Fibroblast of pulmonary artery (primary cell): ENCODE data around the gene CASKIN1.
"Not testable (repeated sequence)": the region's sequence is repeated elsewhere in the genome, so short reads cannot be mapped to it uniquely, and the experiment has no call there.

ENCODE experiments used
- DNase-seq: peaks from one replicate; pipeline ENCODE4 v3.0.0-alpha.2; 2010; ENCODE audit warnings: low read depth
- H3K4me3 ChIP-seq: replicated peaks from 2 replicates; pipeline ENCODE4 v1.5.1; 2011; ENCODE audit warnings: low read depth, mild to moderate bottlenecking, control low read depth, low read length, moderate library complexity
- CTCF ChIP-seq: IDR thresholded peaks from 2 replicates; pipeline ENCODE4 v1.5.1; 2011; ENCODE audit warnings: mild to moderate bottlenecking, control low read depth, low read length, inconsistent platforms; ENCODE audit errors: missing control alignments

Gene CASKIN1

GRCh38 chr16:2204416-2205103 lies 8.2 kb upstream of the CASKIN1 start:
- peak overlapping the region; percentile 88 for H3K4me3 ChIP-seq
- no peak for TF ChIP-seq CTCF

GRCh38 chr16:2203119-2203688 lies 6.8 kb upstream of the CASKIN1 start:
- H3K4me3 ChIP-seq, DNase-seq: not testable (repeated sequence)

More at GRCh38 chr16:2204416-2205103, 8.2 kb upstream of the CASKIN1 start:
- DNase-seq = no peak

GRCh38 chr16:2200313-2200712 lies 3.9 kb upstream of the CASKIN1 start:
- no peak overlapping the region for H3K4me3 ChIP-seq
- TF ChIP-seq CTCF = no peak
- DNase-seq = no peak

GRCh38 chr16:2199621-2200139 lies 3.3 kb upstream of the CASKIN1 start:
- no peak for DNase-seq
- no peak for TF ChIP-seq CTCF

GRCh38 chr16:2199095-2199494 lies 2.7 kb upstream of the CASKIN1 start:
- no peak for TF ChIP-seq CTCF
- no peak overlapping the region for H3K4me3 ChIP-seq
- DNase-seq = no peak

More at GRCh38 chr16:2199621-2200139, 3.3 kb upstream of the CASKIN1 start:
- no peak overlapping the region for H3K4me3 ChIP-seq

- no peak overlapping the region for H3K4me3 ChIP-seq
- DNase-seq = no peak
- TF ChIP-seq CTCF = no peak
Measured at GRCh38 chr16:2198283-2198682, 1.9 kb upstream of the CASKIN1 start.

- H3K4me3 ChIP-seq = no peak overlapping the region
- TF ChIP-seq CTCF = no peak
Measured at GRCh38 chr16:2197765-2198164, 1.4 kb upstream of the CASKIN1 start.

More at GRCh38 chr16:2197765-2198164, 1.4 kb upstream of the CASKIN1 start:
- no peak for DNase-seq
